ENCODE data around the gene IRF2BPL.

Gene IRF2BPL

DNA sequence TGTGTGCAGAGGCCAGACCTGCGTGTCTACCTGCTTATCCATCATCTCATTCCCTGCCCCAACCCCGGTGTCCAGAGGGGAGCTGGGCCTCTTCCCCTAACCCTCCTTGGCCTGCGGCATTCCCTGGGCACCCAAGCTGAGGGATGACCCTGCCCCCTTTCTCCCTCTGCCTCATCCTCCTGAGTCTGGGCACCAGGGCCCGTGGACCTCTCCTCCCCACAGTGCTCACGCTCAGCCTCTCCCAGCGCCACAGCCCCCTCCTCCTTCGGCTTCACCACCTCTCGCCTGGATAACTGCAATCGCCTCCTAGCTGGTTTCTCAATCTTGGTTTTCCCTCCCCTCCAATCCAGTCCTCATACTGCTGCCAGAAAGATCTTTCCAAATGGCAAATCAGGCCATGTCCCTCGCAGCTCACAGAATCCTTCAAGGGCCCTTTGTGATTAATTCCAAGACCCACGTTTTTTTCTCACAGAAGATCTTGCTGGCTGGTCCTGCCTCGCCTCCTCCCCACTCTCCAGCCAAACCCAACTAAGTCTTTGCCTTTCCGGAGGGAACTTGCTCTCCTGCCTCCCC is 16.2 kb downstream of the IRF2BPL start:
- DNase-seq (ENCODE audit: low read depth in 1 of 2, low spot score in 1 of 2): no peak

DNA sequence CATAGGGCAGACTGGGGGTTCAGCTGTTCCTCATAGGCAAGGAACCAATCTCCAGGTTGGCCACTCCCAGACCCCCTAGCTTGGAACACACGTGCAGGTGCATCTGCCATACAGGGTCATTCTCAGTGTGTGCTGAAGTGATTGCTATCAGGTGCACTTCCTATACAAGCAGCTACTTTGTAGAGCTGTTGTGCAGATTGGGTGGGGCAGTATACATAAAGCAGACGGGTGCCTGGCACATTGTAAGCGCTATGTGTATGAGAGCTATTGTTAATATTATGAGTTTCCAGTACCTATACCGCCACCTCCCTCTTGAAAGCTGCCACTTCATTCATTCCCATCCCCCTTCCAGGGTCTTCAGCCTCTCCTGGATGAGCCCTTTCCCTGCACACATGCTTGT is 17.3 kb downstream of the IRF2BPL start:
- no peak for DNase-seq (ENCODE audit: low read depth in 1 of 2, low spot score in 1 of 2)

DNA sequence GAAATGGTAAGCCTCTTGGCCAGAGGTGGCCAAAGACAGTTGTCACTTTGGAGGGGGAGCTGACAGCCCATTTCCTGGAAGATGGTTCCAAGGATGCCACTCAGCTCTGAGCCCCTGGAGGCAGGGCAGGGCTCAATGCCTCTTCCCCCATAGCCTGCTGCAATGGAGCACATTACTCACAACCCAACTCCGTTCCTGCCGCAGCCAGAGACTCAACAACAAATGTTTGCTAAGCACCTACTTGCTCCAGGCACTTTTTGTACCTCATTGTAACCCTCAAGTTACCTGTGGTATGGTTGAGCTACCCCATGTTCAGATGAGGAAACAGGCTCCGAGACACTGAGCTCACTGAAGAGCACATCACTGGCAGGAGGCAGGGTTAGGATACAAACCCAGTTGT is 19.5 kb downstream of the IRF2BPL start:
- DNase-seq (ENCODE audit: low read depth in 1 of 2, low spot score in 1 of 2): no peak

DNA sequence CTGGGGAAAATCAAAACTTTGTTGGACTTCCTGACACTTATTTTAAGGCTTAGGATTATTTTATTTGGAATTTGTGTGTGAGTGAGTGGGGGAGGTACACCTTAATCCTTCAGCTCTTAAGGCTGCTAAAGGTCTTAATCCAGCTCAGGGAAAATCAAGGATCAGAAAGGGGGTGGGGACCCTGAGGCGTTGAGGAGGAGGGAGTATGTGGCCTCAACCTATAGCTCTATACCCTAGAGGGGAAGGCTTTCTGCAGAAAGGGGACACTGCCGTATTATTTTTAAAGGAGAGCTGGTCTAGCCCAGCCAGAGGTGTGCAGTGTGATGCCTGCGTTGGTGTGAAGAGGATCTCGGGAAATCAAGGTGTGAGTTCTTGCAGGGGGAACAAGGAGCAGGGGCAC is 20.0 kb downstream of the IRF2BPL start:
- no peak for DNase-seq (ENCODE audit: low read depth in 1 of 2, low spot score in 1 of 2)

- DNase-seq (ENCODE audit: low read depth in 1 of 2, low spot score in 1 of 2): no peak
Observed at GRCh38 chr14:77007975-77008421, 20.5 kb downstream of the IRF2BPL start.

DNA sequence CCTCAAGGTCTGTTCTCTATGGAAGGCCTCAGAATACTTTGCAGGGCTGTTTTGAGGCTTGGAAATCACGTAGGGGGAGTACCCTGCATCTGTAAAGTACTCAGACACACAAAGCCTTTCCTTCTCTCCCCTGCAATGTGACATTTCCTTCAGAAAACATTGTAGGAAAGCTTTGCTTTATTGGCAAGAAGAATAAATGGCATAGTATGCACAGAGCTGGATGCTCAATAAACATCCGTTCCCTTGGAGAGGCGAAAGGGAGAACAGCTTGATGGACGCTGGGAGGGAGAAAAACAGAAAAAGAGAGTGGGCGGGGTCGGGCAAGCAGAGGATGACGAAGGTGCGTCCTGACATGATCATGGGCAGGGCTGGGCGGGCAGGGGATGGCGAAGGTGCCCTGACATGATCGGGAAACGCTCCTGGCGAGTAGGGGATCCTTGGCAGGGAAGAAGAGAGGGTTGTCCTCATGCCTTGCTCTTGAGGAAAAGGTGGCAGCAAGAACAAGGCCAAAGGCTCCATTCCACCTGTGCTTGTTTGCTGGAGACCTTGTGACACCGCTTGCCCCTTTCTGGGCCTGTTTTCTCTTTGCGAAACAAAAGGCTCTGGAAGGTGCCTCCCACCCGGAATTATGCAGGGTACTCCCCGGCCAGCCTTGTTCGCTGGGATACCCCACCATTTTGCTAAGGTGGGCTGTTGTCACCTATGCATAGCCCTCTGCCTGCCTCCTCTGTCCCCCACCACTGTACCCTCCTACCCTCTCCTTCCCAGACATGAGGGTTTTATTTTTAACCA is 21.1 kb downstream of the IRF2BPL start:
- DNase-seq (ENCODE audit: low read depth in 1 of 2, low spot score in 1 of 2): no peak

DNA sequence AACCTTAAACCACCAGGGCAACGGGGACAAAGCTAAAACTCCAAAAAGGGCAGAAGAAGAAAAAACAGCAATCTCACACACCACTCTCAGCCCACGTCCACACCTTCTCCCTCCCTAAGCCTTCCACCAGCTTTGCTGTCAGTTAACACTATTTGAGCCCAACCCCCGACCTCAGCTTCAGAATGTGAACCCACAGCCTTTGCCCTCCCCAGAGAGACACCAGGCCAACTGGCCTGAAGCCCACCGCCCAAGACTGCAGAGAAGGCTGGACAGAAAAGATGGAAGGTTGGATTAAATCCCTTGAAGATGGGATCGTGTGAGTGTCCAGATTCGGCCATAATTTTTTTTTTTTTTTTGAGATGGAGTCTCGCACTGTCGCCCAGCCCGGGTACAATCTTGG is 22.4 kb downstream of the IRF2BPL start:
- DNase-seq (ENCODE audit: low read depth in 1 of 2, low spot score in 1 of 2): no peak

DNA sequence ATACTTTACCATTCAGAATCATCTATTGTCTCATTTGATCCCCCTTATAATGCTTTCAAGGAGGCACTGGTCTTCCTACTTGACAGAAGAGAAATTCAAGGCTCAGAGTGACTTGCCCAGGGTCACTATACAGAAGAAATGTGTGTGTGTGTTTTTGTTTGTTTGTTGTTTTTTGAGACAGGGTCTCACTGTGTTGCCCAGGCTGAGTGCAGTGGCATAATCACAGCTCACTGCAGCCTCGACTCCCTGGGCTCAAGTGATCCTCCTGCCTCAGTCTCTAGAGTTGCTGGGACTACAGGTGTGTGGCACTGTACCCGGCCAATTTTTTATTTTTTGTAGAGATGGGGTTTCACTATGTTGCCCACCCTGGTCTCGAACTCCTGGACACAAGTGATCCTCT is 22.9 kb downstream of the IRF2BPL start:
- no peak for DNase-seq (ENCODE audit: low read depth in 1 of 2, low spot score in 1 of 2)

- no peak for DNase-seq (ENCODE audit: low read depth in 1 of 2, low spot score in 1 of 2)
Observed at GRCh38 chr14:77004711-77005460, 23.6 kb downstream of the IRF2BPL start.

DNA sequence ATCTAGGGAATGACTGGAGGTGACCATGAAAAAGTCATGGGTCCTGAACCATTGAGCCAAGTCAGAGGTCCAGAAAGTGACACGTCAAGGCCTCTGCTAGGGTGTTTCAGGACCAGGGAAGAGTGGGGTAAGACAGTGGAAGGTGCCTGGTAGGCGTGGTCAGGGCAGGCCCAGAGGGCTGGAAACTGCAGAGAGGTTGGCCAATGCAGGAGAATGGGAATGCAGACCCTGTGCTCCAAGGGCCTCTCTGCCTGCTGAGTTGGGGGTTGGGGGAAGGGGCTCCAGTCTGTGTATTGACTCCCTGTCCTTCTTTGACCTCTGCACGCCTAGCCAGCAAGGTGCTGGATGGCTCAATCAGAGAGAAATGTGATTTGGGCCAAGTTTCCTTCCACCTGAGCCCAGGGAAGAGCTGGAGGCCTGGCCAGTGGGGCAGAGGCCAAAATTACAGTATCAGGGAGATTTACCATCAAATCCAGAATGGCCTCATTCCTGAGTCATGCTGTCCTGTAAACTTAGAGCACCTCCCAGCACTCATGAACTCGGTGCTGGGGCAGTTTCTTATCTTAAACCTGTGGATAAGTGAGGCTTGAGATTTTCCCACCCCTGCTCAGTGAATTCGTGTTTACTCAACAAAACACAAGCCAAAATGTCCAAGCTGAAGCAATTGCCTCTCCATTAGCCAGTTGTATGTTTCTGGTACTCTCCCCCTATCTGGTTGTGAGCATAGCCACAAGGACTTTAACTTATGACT is 24.4 kb downstream of the IRF2BPL start:
- no peak for DNase-seq (ENCODE audit: low read depth in 1 of 2, low spot score in 1 of 2)

GRCh38 chr14:77002889-77003288 is 25.6 kb downstream of the IRF2BPL start:
- DNase-seq (ENCODE audit: low read depth in 1 of 2, low spot score in 1 of 2): no peak

- DNase-seq (ENCODE audit: low read depth in 1 of 2, low spot score in 1 of 2): no peak
Observed at GRCh38 chr14:77002335-77002734, 26.2 kb downstream of the IRF2BPL start.

DNA sequence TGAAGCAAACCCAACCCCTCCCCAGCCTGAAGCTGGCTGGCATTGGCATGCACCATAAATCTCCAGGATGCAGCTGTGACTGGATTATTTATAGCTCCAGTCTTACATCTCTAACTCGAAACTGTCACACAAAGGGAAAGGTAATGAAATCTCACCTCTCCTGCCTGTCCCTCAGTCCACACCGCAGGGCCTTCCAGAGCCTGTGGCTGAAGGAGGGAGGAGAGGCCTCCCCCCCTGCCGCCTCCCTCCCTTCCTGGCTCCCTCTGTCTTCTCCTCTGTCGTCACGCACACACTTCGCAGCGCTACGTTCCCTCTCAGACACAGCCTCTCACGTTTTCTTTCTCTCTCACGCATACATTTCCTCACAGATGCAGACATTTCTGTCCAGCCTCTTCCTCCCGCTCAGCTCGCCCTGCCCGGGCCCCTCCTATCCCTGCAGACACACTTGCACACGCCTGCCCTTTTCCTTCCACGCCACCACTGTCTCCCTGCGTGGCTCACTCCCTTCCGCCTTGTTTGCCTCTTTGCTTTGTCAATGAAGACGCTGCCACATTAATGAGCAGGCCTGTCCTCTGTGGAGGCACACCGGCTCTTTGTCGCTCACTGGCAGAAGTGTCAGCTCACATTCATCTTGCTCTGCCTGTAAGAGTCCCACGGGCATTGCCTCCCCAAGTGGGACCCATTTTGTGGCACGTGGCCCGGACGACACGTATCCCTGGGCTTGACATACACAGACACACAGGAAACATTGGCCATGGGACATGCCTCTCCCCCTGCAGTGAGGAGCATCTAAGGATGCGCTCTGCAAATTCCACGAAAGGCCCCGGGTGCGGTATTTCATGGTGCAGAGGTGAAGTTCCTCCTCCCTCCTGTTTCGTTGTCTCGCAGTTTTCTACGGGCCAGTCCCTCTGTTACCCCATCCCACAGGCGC is 27.9 kb downstream of the IRF2BPL start:
- no peak for DNase-seq (ENCODE audit: low read depth in 1 of 2, low spot score in 1 of 2)

DNA sequence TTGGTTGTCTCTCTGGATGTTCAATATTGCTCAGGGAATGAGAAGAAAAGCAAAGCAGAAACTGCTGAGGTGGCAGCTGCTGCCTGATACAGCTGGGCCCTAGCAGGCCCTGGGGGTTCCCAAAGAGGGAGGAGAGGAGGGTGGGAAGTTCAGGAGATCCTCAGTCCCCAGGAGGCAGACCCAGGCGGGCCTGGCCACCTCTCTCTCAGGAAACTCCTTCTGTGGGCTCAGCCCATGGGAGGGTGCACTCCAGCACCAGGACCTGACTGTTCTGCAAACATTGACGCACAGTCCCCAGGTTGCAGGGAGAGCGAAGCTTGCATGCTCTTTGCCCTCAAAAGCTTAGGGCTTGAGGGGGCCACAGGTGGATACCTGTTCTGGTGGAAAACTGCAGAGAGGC is 29.6 kb downstream of the IRF2BPL start:
- DNase-seq (ENCODE audit: low read depth in 1 of 2, low spot score in 1 of 2): no peak

DNA sequence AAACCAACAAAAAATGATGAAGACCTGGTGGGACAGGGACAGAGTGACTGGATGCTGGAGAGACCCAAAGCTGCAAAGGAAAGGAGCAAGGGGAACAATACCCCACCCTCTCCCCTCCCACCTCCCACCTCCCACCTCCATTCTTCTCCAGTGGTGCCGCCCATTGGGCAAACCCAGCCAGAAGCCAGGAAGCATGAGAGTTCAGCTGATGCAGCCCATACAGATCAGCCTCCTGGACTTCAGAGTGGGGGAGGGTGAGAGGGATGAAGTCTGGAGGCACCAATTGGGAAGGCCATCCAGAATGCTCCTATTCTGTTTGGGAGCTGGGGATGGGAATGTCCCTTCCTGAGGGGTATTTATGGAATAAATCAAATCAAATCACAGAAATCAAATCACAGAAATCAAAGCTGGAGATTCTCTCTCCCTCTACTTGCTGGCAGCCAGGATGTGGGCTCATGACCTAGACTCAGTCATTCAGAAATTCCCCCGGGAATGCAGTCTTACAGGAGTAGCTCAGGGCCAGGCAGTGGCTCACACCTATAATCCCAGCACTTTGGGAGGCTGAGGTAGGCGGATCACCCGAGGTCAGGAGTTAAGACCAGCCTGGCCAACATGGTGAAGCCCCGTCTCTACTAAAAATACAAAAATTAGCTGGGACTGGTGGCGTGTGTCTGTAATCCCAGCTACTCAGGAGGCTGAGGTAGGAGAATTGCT is 31.1 kb downstream of the IRF2BPL start:
- no peak for DNase-seq (ENCODE audit: low read depth in 1 of 2, low spot score in 1 of 2)

- DNase-seq (ENCODE audit: low read depth in 1 of 2, low spot score in 1 of 2): no peak
Observed at GRCh38 chr14:76996563-76997146, 31.9 kb downstream of the IRF2BPL start.

GRCh38 chr14:76995279-76996035 is 33.1 kb downstream of the IRF2BPL start:
- DNase-seq (ENCODE audit: low read depth in 1 of 2, low spot score in 1 of 2): peak in 1 of 2 donors; percentile 14

- DNase-seq (ENCODE audit: low read depth in 1 of 2, low spot score in 1 of 2): no peak
Observed at GRCh38 chr14:76993752-76994151, 34.8 kb downstream of the IRF2BPL start.

DNA sequence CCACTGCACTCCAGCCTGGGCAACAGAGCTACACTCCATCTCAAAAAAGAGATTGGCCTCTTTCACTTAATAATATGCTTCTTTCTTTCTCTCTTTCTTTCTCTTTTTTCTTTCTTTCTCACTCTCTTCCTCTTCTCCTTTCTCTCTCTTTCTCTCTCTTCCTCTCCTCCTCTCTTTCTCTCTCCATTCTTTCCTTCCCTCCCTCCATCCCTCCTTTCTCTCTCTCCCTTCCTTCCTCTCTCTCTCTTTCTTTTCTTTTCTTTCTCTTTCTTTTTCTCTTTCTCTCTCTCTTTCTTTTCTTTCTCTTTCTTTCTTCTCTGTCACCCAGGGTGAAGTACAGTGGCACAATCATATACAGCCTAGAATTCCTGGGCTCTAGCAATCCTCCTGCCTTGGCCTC is 38.4 kb downstream of the IRF2BPL start:
- no peak for DNase-seq (ENCODE audit: low read depth in 1 of 2, low spot score in 1 of 2)
